K562 (cell line): ENCODE results near the gene KLK14. TPM values are rescaled to one million over a fixed set of nuclear protein-coding genes. Genes with fewer than 3 reads are reported as not detected.

Experiments used
- ATAC-seq: fragments of 200-7000 bp; cut with Tn5 transposase; 3 replicates; pipeline ENCODE4 v1.9.1; 2020; ENCODE audit warnings: moderate library complexity
- BruUV-seq: library from RNA; stranded (reverse); fragments of 400-500 nt; replicated peaks from 2 replicates; lab custom pipeline; 2021; lab: Mats Ljungman, UMichigan
- CTCF ChIA-PET: fragments of 300-600 bp; formaldehyde crosslinking; extraction: SDS; loops from one replicate; lab custom pipeline; 2021; ENCODE audit warnings: low intra/inter-chr PET ratio; lab: Yijun Ruan, JAX
- POLR2A ChIA-PET: fragments of 300-600, 350-650 bp; sonication (Branson Sonifier 250); formaldehyde crosslinking; extraction: SDS; loops from one replicate; lab custom pipeline; 2021; ENCODE audit warnings: antibody characterized with exemption, inconsistent platforms; lab: Yijun Ruan, JAX
- DNase-seq, 4 experiments: peaks; one replicate each; pipeline versions ENCODE4 v3.0.0 to v3.0.0-alpha.2; 2011 to 2018; ENCODE audit warnings: low spot score in 3 of 4, mixed read lengths in 3 of 4; ENCODE audit errors: extremely low read depth in 1 of 4
- FAIRE-seq: peaks from 2 replicates; lab custom pipeline; 2011; peaks lifted over from hg19 to GRCh38; lab: Jason Lieb, UNC
- H2AFZ ChIP-seq: 2 replicates; pipeline ENCODE4 v1.6.0; 2011; ENCODE audit warnings: low read depth, low read length, control low read depth, inconsistent platforms
- H3K27ac ChIP-seq: fragments of 200-600 bp; 3 replicates; pipeline ENCODE4 v1.8.0; 2011; ENCODE audit warnings: low read depth, mild to moderate bottlenecking, control low read depth, inconsistent platforms, low read length, moderate library complexity, mixed read lengths; ENCODE audit errors: extremely low read depth
- H3K27me3 ChIP-seq, 2 experiments: fragments of 300-600 bp in 1 of 2; 2 replicates in 1 of 2; 3 replicates in 1 of 2; pipeline versions ENCODE4 v1.6.0 to v1.8.0; 2011; ENCODE audit warnings: inconsistent platforms in 2 of 2, low read length in 2 of 2, mild to moderate bottlenecking in 1 of 2, mixed read lengths in 1 of 2, moderate library complexity in 1 of 2; ENCODE audit not compliant: control insufficient read depth in 2 of 2, insufficient read depth in 2 of 2
- H3K36me3 ChIP-seq: fragments of 300-600 bp; 3 replicates; pipeline ENCODE4 v1.8.0; 2011; ENCODE audit warnings: mild to moderate bottlenecking, low read length, inconsistent platforms; ENCODE audit not compliant: control insufficient read depth, insufficient read depth
- H3K4me1 ChIP-seq, 2 experiments: fragments of 200-600 bp in 1 of 2; replicated peaks in 1 of 2; 2 replicates in 1 of 2; 3 replicates in 1 of 2; pipeline versions ENCODE4 v1.5.1 to v1.8.0; 2011; ENCODE audit warnings: inconsistent platforms in 2 of 2, low read length in 2 of 2, mild to moderate bottlenecking in 1 of 2, mixed read lengths in 1 of 2, moderate library complexity in 1 of 2; ENCODE audit not compliant: control insufficient read depth in 2 of 2, insufficient read depth in 2 of 2
- H3K4me2 ChIP-seq: 2 replicates; pipeline ENCODE4 v1.6.1; 2011; ENCODE audit warnings: low read length, control low read depth, inconsistent platforms, mixed read lengths; ENCODE audit not compliant: insufficient read depth
- H3K4me3 ChIP-seq: fragments of 200-600 bp; sonication (generic), shearing (Covaris generic); 2 replicates; pipeline ENCODE4 v1.5.1; 2016; ENCODE audit warnings: control low read depth, inconsistent platforms
- H3K79me2 ChIP-seq: fragments of 200-600 bp; 3 replicates; pipeline ENCODE4 v1.8.0; 2011; ENCODE audit warnings: low read length, inconsistent platforms; ENCODE audit not compliant: control insufficient read depth, insufficient read depth
- H3K9ac ChIP-seq, 2 experiments: 2 replicates each; pipeline versions ENCODE4 v1.6.0 to v1.6.1; 2011; ENCODE audit warnings: low read depth in 2 of 2, low read length in 2 of 2, control low read depth in 1 of 2, inconsistent platforms in 1 of 2, mild to moderate bottlenecking in 1 of 2, mixed read lengths in 1 of 2; ENCODE audit not compliant: insufficient read depth in 1 of 2
- H3K9me1 ChIP-seq: one replicate; pipeline ENCODE4 v1.6.0; 2011; ENCODE audit warnings: inconsistent platforms, mild to moderate bottlenecking, low read length, moderate library complexity; ENCODE audit not compliant: control insufficient read depth, insufficient read depth
- H3K9me3 ChIP-seq: replicated peaks from 2 replicates; pipeline ENCODE4 v1.5.1; 2011; ENCODE audit warnings: low read depth, low read length, inconsistent platforms; ENCODE audit not compliant: control insufficient read depth, insufficient read depth
- H4K20me1 ChIP-seq: replicated peaks from 2 replicates; pipeline ENCODE4 v1.6.1; 2011; ENCODE audit warnings: low read length, inconsistent platforms, mixed read lengths; ENCODE audit not compliant: control insufficient read depth, insufficient read depth
- ARID3B ChIP-seq: fragments of 250-450 bp; sonication (Bioruptor Pico); IDR thresholded peaks from 2 replicates; pipeline ENCODE4 v1.4.0; 2020; ENCODE audit warnings: borderline replicate concordance
- E2F3 ChIP-seq: fragments of 250-450 bp; sonication (Bioruptor Pico); IDR thresholded peaks from 2 replicates; pipeline ENCODE4 v1.4.0; 2020; ENCODE audit warnings: mild to moderate bottlenecking
- HDAC6 ChIP-seq: IDR thresholded peaks from 2 replicates; pipeline ENCODE4 v1.6.1; 2012; ENCODE audit warnings: low read depth, mild to moderate bottlenecking, control low read depth, inconsistent platforms, low read length, moderate library complexity
- JUND ChIP-seq, 2 experiments: IDR thresholded peaks; 2 replicates in 1 of 2; 3 replicates in 1 of 2; pipeline ENCODE4 v1.6.1; 2011; ENCODE audit warnings: borderline replicate concordance in 2 of 2, low read depth in 2 of 2, low read length in 2 of 2, improper control_type of control experiment in 1 of 2, missing biosample characterization in 1 of 2, missing genetic modification characterization in 1 of 2, missing genetic modification reagents in 1 of 2
- KAT2B ChIP-seq: IDR thresholded peaks from one replicate; pipeline ENCODE4 v1.6.1; 2012; ENCODE audit warnings: low read depth, mild to moderate bottlenecking, control low read depth, inconsistent platforms, low read length, moderate library complexity
- MTA3 ChIP-seq: fragments of 450-650 bp; formaldehyde crosslinking; IDR thresholded peaks from 2 replicates; pipeline ENCODE4 v1.6.1; 2017; ENCODE audit warnings: mild to moderate bottlenecking, borderline replicate concordance
- NCOR1 ChIP-seq: fragments of 450-650 bp; IDR thresholded peaks from 2 replicates; pipeline ENCODE4 v1.6.1; 2016; ENCODE audit warnings: mild to moderate bottlenecking, moderate library complexity
- NFE2 ChIP-seq: IDR thresholded peaks from 2 replicates; pipeline ENCODE4 v1.6.1; 2014; ENCODE audit warnings: antibody characterized with exemption, low read depth
- NFXL1 ChIP-seq: fragments of 450-650 bp; formaldehyde crosslinking; IDR thresholded peaks from 2 replicates; pipeline ENCODE4 v1.4.0; 2021; ENCODE audit warnings: mild to moderate bottlenecking
- NR1H2 ChIP-seq: sonication (generic); formaldehyde crosslinking; IDR thresholded peaks from 2 replicates; pipeline ENCODE4 v1.4.0; 2020; ENCODE audit warnings: mild to moderate bottlenecking, missing genetic modification reagents
- RBM39 ChIP-seq: fragments of 200-400 bp; formaldehyde crosslinking; optimal IDR thresholded peaks from 2 replicates; pipeline ENCODE3; 2018; ENCODE audit warnings: low read depth, low read length
- SMARCE1 ChIP-seq: fragments of 450-650 bp; IDR thresholded peaks from 2 replicates; pipeline ENCODE4 v1.7.1; 2016; ENCODE audit warnings: mild to moderate bottlenecking
- SNAPC5 ChIP-seq: fragments of 250-450 bp; sonication (Bioruptor Pico); IDR thresholded peaks from 2 replicates; pipeline ENCODE4 v1.8.0; 2021; ENCODE audit warnings: moderate library complexity, mild to moderate bottlenecking, inconsistent platforms
- TSC22D4 ChIP-seq: fragments of 450-650 bp; IDR thresholded peaks from 2 replicates; pipeline ENCODE4 v1.6.1; 2016; ENCODE audit warnings: missing genetic modification characterization, missing biosample characterization, control low read depth
- ZNF146 ChIP-seq: IDR thresholded peaks from one replicate; pipeline ENCODE4 v1.6.1; 2018; ENCODE audit warnings: missing compliant biosample characterization; ENCODE audit not compliant: unreplicated experiment
- ZNF165 ChIP-seq: fragments of 250-450 bp; sonication (Bioruptor Pico); IDR thresholded peaks from 2 replicates; pipeline ENCODE4 v1.4.0; 2020; ENCODE audit warnings: borderline replicate concordance
- ZNF3 ChIP-seq: fragments of 250-450 bp; sonication (Bioruptor Pico); IDR thresholded peaks from 2 replicates; pipeline ENCODE4 v1.5.0; 2021; ENCODE audit warnings: mild to moderate bottlenecking, moderate library complexity
- WGBS: fragments of 100-300 bp; shearing (Covaris generic); methylation state at CpG from one replicate; pipeline ENCODE4 v1.1.6; 2016; ENCODE audit warnings: low coverage, mixed read lengths; ENCODE audit not compliant: insufficient coverage; ENCODE audit errors: missing lambda C conversion rate; 5-methylcytosine and 5-hydroxymethylcytosine counted together
- in situ Hi-C: fragments of 300-500 bp; cut with MboI; formaldehyde crosslinking; loops from 4 replicates; pipeline ENCODE4 v1.15.0; 2018; ENCODE audit warnings: inconsistent platforms, mixed read lengths
- intact Hi-C: fragments of 100-400 bp; cut with micrococcal nuclease; formaldehyde crosslinking; loops from 2 replicates; pipeline ENCODE4 v1.14.2; 2022
- polyA plus RNA-seq, 8 experiments: library from polyadenylated mRNA; depleted of rRNA in 4 of 8; stranded (reverse) in 5 of 8; unstranded in 3 of 8; fragments of >200 nt; fragmentation: Nextera tagmentation in 2 of 8; fragmentation: Illumina TruSeq in 1 of 8; extraction: Ambion mirVana in 2 of 8; extraction: Trizol in 1 of 8; gene quantifications; 2 replicates each; pipeline versions ENCODE4 v1.2.1 to v1.2.3, GENCODE V29; 2011 to 2014; ENCODE audit warnings: inconsistent platforms in 1 of 8, missing spikeins in 1 of 8
- total RNA-seq, 7 experiments: library from RNA; depleted of rRNA in 6 of 7; stranded (reverse); fragments of >200 nt in 6 of 7; fragmentation: Illumina TruSeq in 2 of 7; extraction: Trizol in 2 of 7; gene quantifications; 2 replicates each; pipeline versions ENCODE4 v1.2.1 to v1.2.3, GENCODE V29; 2011 to 2021; ENCODE audit warnings: low replicate concordance in 1 of 7
- TF ChIP-seq, protein P1 (sequence below): fragments of 450-650 bp; conservative IDR thresholded peaks from 2 replicates; pipeline ENCODE4 v1.6.1; 2016; ENCODE audit warnings: missing genetic modification characterization, low read depth, mild to moderate bottlenecking, missing compliant biosample characterization, moderate library complexity

The KLK14 gene
- total and polyA plus RNA-seq, 9 of the 15 experiments (the other 6 are each of a cell fraction or from before 2014, with no cell fraction given) = not detected

DNA sequence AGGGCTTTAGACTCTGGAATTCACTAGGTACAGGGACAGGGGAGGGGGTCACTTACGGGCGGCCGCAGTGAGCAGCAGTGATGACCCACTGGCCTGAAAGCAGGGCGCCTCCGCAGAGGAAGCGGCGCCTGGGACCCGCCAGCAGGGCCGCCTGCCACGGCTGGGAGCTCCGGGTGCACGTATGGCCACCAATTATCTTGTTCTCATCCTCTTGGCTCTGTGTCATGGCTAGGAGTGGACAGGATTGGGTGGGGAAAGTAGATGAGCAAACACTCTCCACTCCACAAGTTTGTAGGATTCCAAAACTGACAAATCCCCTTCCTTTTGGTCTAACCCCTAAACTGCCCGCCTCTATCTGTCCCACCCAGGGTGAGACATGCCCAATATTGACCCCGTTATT lies 1.2 kb downstream of the KLK14 start:
- Histone ChIP-seq H2AFZ (no peak overlapping the region), H3K9me1 (no peaks in the 10 kb centered on the region), H3K27ac (no peak overlapping the region), H3K27me3 (peaks cover 19 to 73% of the 10 kb centered on the region in 2 experiments; a peak in 4 of 5 replicates), H4K20me1 (no peaks in the 10 kb centered on the region; the same call in 1 of the 2 replicates), H3K4me2 (no peak overlapping the region), H3K36me3 (no peaks in the 10 kb centered on the region), H3K9me3 (no peaks in the 10 kb centered on the region), H3K9ac (no peak overlapping the region), H3K4me3 (no peak overlapping the region)
- ChIA-PET CTCF (no interaction called here), POLR2A (interaction anchor here (0.7 to 1.2 kb wide), 2 partner anchors 16 to 277 kb away, joined by 4 to 7 read pairs; partner anchors contain the start of gene KLK13)
- intact Hi-C loops = no loop called here
- WGBS = 0% methylated on average over 6 of the region's 14 CpGs
- in situ Hi-C loops = no loop called here
- no peak for FAIRE-seq
- no peak for TF ChIP-seq ARID3B (CRISPR knock-in tag)
- TF ChIP-seq NR1H2 (CRISPR knock-in tag) = no peak
- no peak for TF ChIP-seq TSC22D4 (tag)
- no peak for TF ChIP-seq NFXL1 (CRISPR knock-in tag)
- TF ChIP-seq NFE2 = no peak
- no peak for TF ChIP-seq NCOR1
- no peak for TF ChIP-seq MTA3
- no peak for TF ChIP-seq HDAC6
- no peak for TF ChIP-seq ZNF3
- TF ChIP-seq SNAPC5 (CRISPR knock-in tag) = no peak
- TF ChIP-seq ZNF165 (CRISPR knock-in tag) = no peak
- TF ChIP-seq, protein P1, sequence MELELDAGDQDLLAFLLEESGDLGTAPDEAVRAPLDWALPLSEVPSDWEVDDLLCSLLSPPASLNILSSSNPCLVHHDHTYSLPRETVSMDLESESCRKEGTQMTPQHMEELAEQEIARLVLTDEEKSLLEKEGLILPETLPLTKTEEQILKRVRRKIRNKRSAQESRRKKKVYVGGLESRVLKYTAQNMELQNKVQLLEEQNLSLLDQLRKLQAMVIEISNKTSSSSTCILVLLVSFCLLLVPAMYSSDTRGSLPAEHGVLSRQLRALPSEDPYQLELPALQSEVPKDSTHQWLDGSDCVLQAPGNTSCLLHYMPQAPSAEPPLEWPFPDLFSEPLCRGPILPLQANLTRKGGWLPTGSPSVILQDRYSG = no peak
- no peak for TF ChIP-seq KAT2B
- no peak for TF ChIP-seq RBM39
- no peak for TF ChIP-seq E2F3 (CRISPR knock-in tag)
- TF ChIP-seq SMARCE1 = no peak
- TF ChIP-seq ZNF146 (CRISPR knock-in tag) = no peak
- TF ChIP-seq JUND (IDR thresholded peaks at IDR 0.05; ENCODE audit: borderline replicate concordance, low read depth, low read length) = no peak
- TF ChIP-seq JUND (tag; IDR thresholded peaks at IDR 0.05; ENCODE audit: borderline replicate concordance, low read depth, low read length) = no peak
- TF ChIP-seq, all 486 proteins: peak for 0
- ATAC-seq (no peak; the same call in 1 of the 3 replicates), DNase-seq (peak in 1 of 4 experiments; percentile 18)
- H3K79me2 ChIP-seq = no peaks in the 10 kb centered on the region
- H3K4me1 ChIP-seq = peaks cover 0 to 10% of the 10 kb centered on the region in 2 experiments; a peak in 2 of 5 replicates
- no TSS peak for BruUV-seq
